AG09309 (cell line): ENCODE measurements around the gene PLA2R1.

Source experiments
- DNase-seq: peaks from one replicate; pipeline ENCODE4 v3.0.0-alpha.2; 2010; ENCODE audit warnings: low read depth
- H3K4me3 ChIP-seq: 2 replicates; pipeline ENCODE4 v1.5.1; 2011; ENCODE audit warnings: mild to moderate bottlenecking, low read depth, low read length, moderate library complexity; ENCODE audit not compliant: control insufficient read depth
- CTCF ChIP-seq: IDR thresholded peaks from 2 replicates; pipeline ENCODE4 v1.5.1; 2011; ENCODE audit warnings: mild to moderate bottlenecking, low read depth, low read length, inconsistent platforms; ENCODE audit not compliant: insufficient read depth, control insufficient read depth; ENCODE audit errors: missing control alignments

Gene PLA2R1

GRCh38 chr2:160068906-160069305, 6.5 kb upstream of the PLA2R1 start:
- H3K4me3 ChIP-seq = no peak overlapping the region
- DNase-seq = no peak
- no peak for TF ChIP-seq CTCF

- no peak for DNase-seq
- TF ChIP-seq CTCF = no peak
- no peak overlapping the region for H3K4me3 ChIP-seq
Measured at GRCh38 chr2:160064916-160065315, 2.5 kb upstream of the PLA2R1 start.

- H3K4me3 ChIP-seq = no peak overlapping the region
- TF ChIP-seq CTCF = no peak
- DNase-seq = no peak
Measured at GRCh38 chr2:160063879-160064612, 1.6 kb upstream of the PLA2R1 start.

GRCh38 chr2:160063271-160063670, 856 bp upstream of the PLA2R1 start:
- H3K4me3 ChIP-seq = no peak overlapping the region; the same call in 1 of the 2 replicates
- no peak for TF ChIP-seq CTCF
- DNase-seq = no peak

GRCh38 chr2:160061944-160062291, 497 bp downstream of the PLA2R1 start:
- peak overlapping the region; percentile 86 for H3K4me3 ChIP-seq
- TF ChIP-seq CTCF = no peak
- no peak for DNase-seq

- DNase-seq = no peak
- peak overlapping the region; percentile 86 for H3K4me3 ChIP-seq
- no peak for TF ChIP-seq CTCF
Measured at GRCh38 chr2:160061533-160061932, 882 bp downstream of the PLA2R1 start.
